Esophagus squamous epithelium (tissue), 5 donors: Measurements from ENCODE around the gene SLC35A2. TPM values are rescaled to one million over a fixed set of nuclear protein-coding genes. Genes with fewer than 3 reads are reported as not detected.

ENCODE experiments used
- DNase-seq: peaks from one replicate; lab custom pipeline; 2025; lab: John Stamatoyannopoulos, UW
- H3K27ac ChIP-seq, 4 donors: fragments of 200-600 bp; sonication (generic); one replicate each; pipeline ENCODE4 v1.5.1; 2016 to 2019; ENCODE audit warnings: mild to moderate bottlenecking in 1 of 4
- H3K27me3 ChIP-seq, 4 donors: fragments of 200-600 bp; sonication (generic); 1 replicate in 3 of 4; 2 replicates in 1 of 4; pipeline versions ENCODE4 v1.5.1 to v1.6.0; 2017 to 2021; ENCODE audit warnings: antibody characterized with exemption in 1 of 4
- H3K36me3 ChIP-seq, 3 donors: fragments of 200-600 bp; sonication (generic); one replicate each; pipeline ENCODE4 v1.5.1; 2016 to 2019
- H3K4me1 ChIP-seq, 3 donors: fragments of 200-600 bp; sonication (generic); one replicate each; pipeline ENCODE4 v1.5.1; 2017 to 2019
- H3K4me3 ChIP-seq, 4 donors: fragments of 200-600 bp; sonication (generic); 1 replicate in 3 of 4; 2 replicates in 1 of 4; pipeline ENCODE4 v1.5.1; 2016 to 2019; ENCODE audit warnings: mild to moderate bottlenecking in 2 of 4, moderate library complexity in 1 of 4
- H3K9me3 ChIP-seq, 3 donors: fragments of 200-600 bp; sonication (generic); one replicate each; pipeline ENCODE4 v1.5.1; 2016 to 2019
- CTCF ChIP-seq, 6 experiments: fragments of 450-650 bp in 4 of 6; fragments of 200-600 bp in 2 of 6; sonication (generic) in 2 of 6; IDR thresholded peaks; one replicate each; pipeline ENCODE4 v1.5.1; 2016 to 2019; ENCODE audit warnings: antibody characterized with exemption in 6 of 6, mild to moderate bottlenecking in 4 of 6, moderate library complexity in 4 of 6
- POLR2A ChIP-seq, 4 donors: fragments of 450-650 bp; IDR thresholded peaks; one replicate each; pipeline ENCODE4 v1.6.1; 2017; ENCODE audit warnings: antibody characterized with exemption in 4 of 4, mild to moderate bottlenecking in 4 of 4, moderate library complexity in 3 of 4
- WGBS, 2 donors: methylation state at CpG; one replicate each; pipeline ENCODE4 v1.1.5; 2018; 5-methylcytosine and 5-hydroxymethylcytosine counted together
- intact Hi-C: fragments of 100-400 bp; cut with DNase I; formaldehyde crosslinking; loops from one replicate; pipeline ENCODE4 v1.15.0; 2022
- total RNA-seq, 4 donors: library from RNA; depleted of rRNA; stranded (reverse); fragments of >200 nt; gene quantifications; one replicate each; pipeline ENCODE4 v1.1.0, GENCODE V29; 2016
- donor health status: DM: yes; HTN: yes; CAD: no.

Gene SLC35A2
- total RNA-seq, 4 donors from 2014 or later, result 13.7 to 28.9 (median 21.0) TPM

- no peaks in the 10 kb centered on the region for H3K9me3 ChIP-seq
- no peak overlapping the region for H3K4me3 ChIP-seq
- peaks cover 0 to 36% (median 4%) of the 10 kb centered on the region in 3 donors for H3K4me1 ChIP-seq
- H3K36me3 ChIP-seq, result peaks cover 0 to 82% (median 7%) of the 10 kb centered on the region in 3 donors
- intact Hi-C loops, result no loop called here
- no peak for DNase-seq
- peak overlapping the region in 2 of 4 donors; percentile 36 to 72 for H3K27ac ChIP-seq
- 100% methylated on average over 2 to 6 of the region's 8 CpGs for WGBS, 2 donors
- TF ChIP-seq POLR2A (IDR thresholded peaks at IDR 0.05), result no peak
- no peak for TF ChIP-seq CTCF (IDR thresholded peaks at IDR 0.05)
- H3K27me3 ChIP-seq, result no peaks in the 10 kb centered on the region
Observed at GRCh38 chrX:48936429-48937053, 25.1 kb upstream of the SLC35A2 start.

- 78% methylated on average over 1 of the region's 1 CpG; no CpG with 5 or more reads in 1 of the 2 donors for WGBS, 2 donors
- H3K27me3 ChIP-seq, result no peaks in the 10 kb centered on the region
- H3K36me3 ChIP-seq, result peaks cover 0 to 87% (median 10%) of the 10 kb centered on the region in 3 donors
- H3K9me3 ChIP-seq, result no peaks in the 10 kb centered on the region
- DNase-seq, result no peak
- H3K27ac ChIP-seq, result no peak overlapping the region
- no peak overlapping the region for H3K4me3 ChIP-seq
- H3K4me1 ChIP-seq, result peaks cover 0 to 30% (median 4%) of the 10 kb centered on the region in 3 donors
- intact Hi-C loops, result no loop called here
- no peak for TF ChIP-seq POLR2A (IDR thresholded peaks at IDR 0.05)
- TF ChIP-seq CTCF (IDR thresholded peaks at IDR 0.05), result no peak
Observed at GRCh38 chrX:48935301-48935670, 23.8 kb upstream of the SLC35A2 start.

- Histone ChIP-seq H3K9me3 (no peaks in the 10 kb centered on the region), H3K4me3 (no peak overlapping the region), H3K4me1 (peaks cover 0 to 25% (median 4%) of the 10 kb centered on the region in 3 donors), H3K27me3 (no peaks in the 10 kb centered on the region), H3K27ac (no peak overlapping the region), H3K36me3 (peaks cover 0 to 87% (median 10%) of the 10 kb centered on the region in 3 donors)
- intact Hi-C loops, result no loop called here
- no peak for DNase-seq
- TF ChIP-seq CTCF (IDR thresholded peaks at IDR 0.05) (no peak), POLR2A (IDR thresholded peaks at IDR 0.05) (no peak)
- 33 to 73% methylated on average over 1 to 6 of the region's 7 CpGs for WGBS, 2 donors
Observed at GRCh38 chrX:48934581-48935300, 23.3 kb upstream of the SLC35A2 start.

GRCh38 chrX:48933757-48934156 is 22.3 kb upstream of the SLC35A2 start:
- intact Hi-C loops, result no loop called here
- peaks cover 4 to 85% (median 10%) of the 10 kb centered on the region in 3 donors for H3K36me3 ChIP-seq
- no peaks in the 10 kb centered on the region for H3K27me3 ChIP-seq
- TF ChIP-seq CTCF (IDR thresholded peaks at IDR 0.05) (no peak), POLR2A (IDR thresholded peaks at IDR 0.05) (no peak)
- no peak overlapping the region for H3K4me3 ChIP-seq
- DNase-seq, result no peak
- peaks cover 0 to 17% (median 4%) of the 10 kb centered on the region in 3 donors for H3K4me1 ChIP-seq
- 80 to 88% methylated on average over 1 to 2 of the region's 2 CpGs for WGBS, 2 donors
- no peak overlapping the region for H3K27ac ChIP-seq
- H3K9me3 ChIP-seq, result no peaks in the 10 kb centered on the region

- no peaks in the 10 kb centered on the region for H3K9me3 ChIP-seq
- no peak for DNase-seq
- TF ChIP-seq POLR2A (IDR thresholded peaks at IDR 0.05), result no peak
- no peak for TF ChIP-seq CTCF (IDR thresholded peaks at IDR 0.05)
- no peaks in the 10 kb centered on the region for H3K27me3 ChIP-seq
- peaks cover 4 to 98% (median 5%) of the 10 kb centered on the region in 3 donors for H3K36me3 ChIP-seq
- no peak overlapping the region for H3K4me3 ChIP-seq
- WGBS, 2 donors, result 63 to 81% methylated on average over 2 of the region's 2 CpGs
- H3K27ac ChIP-seq, result no peak overlapping the region
- H3K4me1 ChIP-seq, result no peaks in the 10 kb centered on the region
- intact Hi-C loops, result no loop called here
Observed at GRCh38 chrX:48927736-48928382, 16.4 kb upstream of the SLC35A2 start.
